Stomach (tissue), 19 donors: ENCODE measurements around the gene ZNF746. TPM values are rescaled to one million over a fixed set of nuclear protein-coding genes. Genes with fewer than 3 reads are reported as not detected.

Experiments used
- DNase-seq, 2 donors: peaks; one replicate each; pipeline versions ENCODE4 v3.0.0 to v3.0.0-alpha.2; 2013 to 2019
- H3K27ac ChIP-seq, 5 donors: fragments of 200-600 bp in 4 of 5; sonication (generic) in 4 of 5; one replicate each; pipeline ENCODE4 v1.5.1; 2013 to 2019; ENCODE audit warnings: mild to moderate bottlenecking in 1 of 5, moderate library complexity in 1 of 5
- H3K27me3 ChIP-seq, 3 donors: fragments of 200-600 bp; sonication (generic); one replicate each; pipeline ENCODE4 v1.5.1; 2017 to 2019; ENCODE audit warnings: mixed run types in 1 of 3
- H3K36me3 ChIP-seq, 4 donors: fragments of 200-600 bp; sonication (generic); 1 replicate in 3 of 4; 2 replicates in 1 of 4; pipeline ENCODE4 v1.5.1; 2016 to 2019
- H3K4me1 ChIP-seq, 4 donors: fragments of 200-600 bp; sonication (generic); one replicate each; pipeline ENCODE4 v1.5.1; 2016 to 2019
- H3K4me3 ChIP-seq, 4 donors: fragments of 200-600 bp; sonication (generic) in 3 of 4; one replicate each; pipeline ENCODE4 v1.5.1; 2016 to 2019; ENCODE audit warnings: mild to moderate bottlenecking in 1 of 4
- H3K9me3 ChIP-seq, 4 donors: fragments of 200-600 bp; sonication (generic); one replicate each; pipeline ENCODE4 v1.5.1; 2016 to 2019
- EP300 ChIP-seq: sonication (generic); formaldehyde crosslinking; IDR thresholded peaks from one replicate; pipeline ENCODE4 v1.6.1; 2017; ENCODE audit warnings: antibody characterized with exemption
- POLR2A ChIP-seq, 4 donors: fragments of 450-650 bp; IDR thresholded peaks; one replicate each; pipeline ENCODE4 v1.6.1; 2016; ENCODE audit warnings: antibody characterized with exemption in 4 of 4, control low read depth in 2 of 4, mild to moderate bottlenecking in 1 of 4, moderate library complexity in 1 of 4
- POLR2AphosphoS5 ChIP-seq, 3 donors: sonication (generic); formaldehyde crosslinking; IDR thresholded peaks; one replicate each; pipeline ENCODE4 v1.6.1; 2016; ENCODE audit warnings: antibody characterized with exemption in 3 of 3
- WGBS, 5 donors: extraction: QIAGEN DNeasy Blood & Tissue Kit in 3 of 5; methylation state at CpG; one replicate each; pipeline versions ENCODE4 v1.1.5 to v1.1.7; 2013 to 2018; 5-methylcytosine and 5-hydroxymethylcytosine counted together
- intact Hi-C: fragments of 100-400 bp; cut with DNase I; formaldehyde crosslinking; loops from one replicate; pipeline ENCODE4 v1.15.1; 2023; ENCODE audit warnings: low total_unique reads
- long read RNA-seq, 10 donors: transcript quantifications; one replicate each; lab custom pipeline, GENCODE V29; 2026
- polyA plus RNA-seq, 3 donors: library from polyadenylated mRNA; stranded (reverse); fragments of 200-250 nt; gene quantifications; one replicate each; pipeline ENCODE4 v1.2.3, GENCODE V29; 2013
- total RNA-seq, 5 donors: library from RNA; depleted of rRNA; stranded (reverse); fragments of >200 nt; gene quantifications; one replicate each; pipeline versions ENCODE4 v1.1.0 to v1.2.3, GENCODE V29; 2014 to 2016
- TF ChIP-seq, protein P1 (sequence below), 7 experiments: fragments of 450-650 bp in 4 of 7; fragments of 200-600 bp in 3 of 7; sonication (generic) in 3 of 7; IDR thresholded peaks; one replicate each; pipeline ENCODE4 v1.5.1; 2016 to 2019; ENCODE audit warnings: antibody characterized with exemption in 7 of 7, control low read depth in 2 of 7, mild to moderate bottlenecking in 1 of 7
- donor health status: healthy with polysubstance abuse.
- donor health status: Bipolar disorder and iron deficiency.
- donor health status: healthy.

Gene ZNF746
- 100 to 1,000 TPM in 1 of 5 donors, 10 to 100 TPM in 4; 12.3 to 128 (median 42.9) TPM for total RNA-seq
- 1 to 10 TPM; 4.7 to 6.2 (median 5.5) TPM for polyA plus RNA-seq
- long read RNA-seq, donor 1 = 0 reads
- long read RNA-seq, donor 2, partial matches to known transcripts = 0 of 1 reads
- long read RNA-seq, donor 2, other reads (novel, unspliced or antisense) = 0 of 1 reads
- long read RNA-seq, donor 3 = 0 reads
- long read RNA-seq, donor 4 = 0 reads
- long read RNA-seq, donor 5, partial matches to known transcripts = 0 of 4 reads
- long read RNA-seq, donor 5, other reads (novel, unspliced or antisense) = 0 of 4 reads
- long read RNA-seq, donor 6, partial matches to known transcripts = 0 of 1 reads
- long read RNA-seq, donor 6, other reads (novel, unspliced or antisense) = 0 of 1 reads
- long read RNA-seq, donor 7, partial matches to known transcripts = 0 of 3 reads
- long read RNA-seq, donor 7, other reads (novel, unspliced or antisense) = 0 of 3 reads
- long read RNA-seq, donor 8, partial matches to known transcripts = 0 of 2 reads
- long read RNA-seq, donor 8, other reads (novel, unspliced or antisense) = 0 of 2 reads
- long read RNA-seq, donor 9 = 0 reads
- long read RNA-seq, donor 10, partial matches to known transcripts = 0 of 1 reads
- long read RNA-seq, donor 10, other reads (novel, unspliced or antisense) = 0 of 1 reads

DNA sequence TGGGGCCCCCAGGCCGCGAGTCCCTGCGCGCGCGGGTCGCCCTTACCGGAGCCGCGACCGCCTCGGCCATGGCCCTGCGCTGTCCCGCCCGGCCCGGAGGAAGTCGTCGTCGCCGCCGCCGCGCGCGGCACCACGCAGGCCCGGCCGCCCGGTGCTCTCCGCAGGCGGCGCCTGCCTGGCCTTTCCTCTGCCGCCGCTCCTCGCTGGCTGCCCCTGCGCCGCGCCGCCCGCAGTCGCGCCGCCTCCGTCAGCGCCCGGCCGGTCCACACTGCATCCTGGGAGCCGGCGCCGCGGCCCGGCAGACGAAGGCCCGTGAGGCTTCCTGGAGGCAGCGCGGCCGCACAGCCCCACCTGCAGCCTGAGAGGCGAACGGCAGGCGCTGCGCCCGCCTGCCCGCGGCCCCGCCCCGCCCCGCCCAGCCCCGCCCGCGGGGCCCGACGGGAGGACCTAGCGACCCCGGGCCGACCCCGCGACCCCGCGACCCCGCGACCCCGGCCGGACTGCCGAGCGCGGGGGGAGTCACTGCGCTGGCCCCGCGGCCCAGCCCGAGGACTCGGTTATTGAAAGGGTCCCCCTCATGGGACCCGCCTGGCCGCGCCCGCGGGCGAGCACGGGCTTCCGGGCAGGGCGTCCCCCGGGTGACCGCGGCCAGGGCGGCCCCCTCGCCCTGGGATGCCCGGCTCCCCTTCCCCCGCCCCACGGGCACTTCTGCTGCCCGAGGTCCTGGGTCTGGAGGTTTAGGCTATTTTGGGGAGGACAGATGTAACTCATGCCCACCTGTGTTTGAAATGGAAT lies at the start of gene ZNF746:
Gene ZNF746, minus strand, starts transcription at position 343 of the 795 bp plus-strand sequence. Its CDS starts 273 bp downstream, at position 70.
- 0 to 2% (median 0%) methylated on average over 21 to 107 of the region's 109 CpGs for WGBS, 5 donors
- H3K36me3 ChIP-seq = peaks cover 14 to 21% (median 18%) of the 10 kb centered on the region in 4 donors
- H3K27me3 ChIP-seq = no peaks in the 10 kb centered on the region
- no peaks in the 10 kb centered on the region for H3K9me3 ChIP-seq
- TF ChIP-seq EP300 (no peak), POLR2AphosphoS5 (IDR thresholded peaks at IDR 0.05) (peak in 2 of 3 donors; percentile 53 to 58), POLR2A (IDR thresholded peaks at IDR 0.05) (no peak)
- TF ChIP-seq, protein P1, sequence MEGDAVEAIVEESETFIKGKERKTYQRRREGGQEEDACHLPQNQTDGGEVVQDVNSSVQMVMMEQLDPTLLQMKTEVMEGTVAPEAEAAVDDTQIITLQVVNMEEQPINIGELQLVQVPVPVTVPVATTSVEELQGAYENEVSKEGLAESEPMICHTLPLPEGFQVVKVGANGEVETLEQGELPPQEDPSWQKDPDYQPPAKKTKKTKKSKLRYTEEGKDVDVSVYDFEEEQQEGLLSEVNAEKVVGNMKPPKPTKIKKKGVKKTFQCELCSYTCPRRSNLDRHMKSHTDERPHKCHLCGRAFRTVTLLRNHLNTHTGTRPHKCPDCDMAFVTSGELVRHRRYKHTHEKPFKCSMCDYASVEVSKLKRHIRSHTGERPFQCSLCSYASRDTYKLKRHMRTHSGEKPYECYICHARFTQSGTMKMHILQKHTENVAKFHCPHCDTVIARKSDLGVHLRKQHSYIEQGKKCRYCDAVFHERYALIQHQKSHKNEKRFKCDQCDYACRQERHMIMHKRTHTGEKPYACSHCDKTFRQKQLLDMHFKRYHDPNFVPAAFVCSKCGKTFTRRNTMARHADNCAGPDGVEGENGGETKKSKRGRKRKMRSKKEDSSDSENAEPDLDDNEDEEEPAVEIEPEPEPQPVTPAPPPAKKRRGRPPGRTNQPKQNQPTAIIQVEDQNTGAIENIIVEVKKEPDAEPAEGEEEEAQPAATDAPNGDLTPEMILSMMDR (IDR thresholded peaks at IDR 0.05) = peak in 3 of 7 experiments; percentile 20 to 85 (median 57)
- DNase-seq = peak; percentile 88 to 95
- peaks cover 14 to 31% (median 25%) of the 10 kb centered on the region in 4 donors for H3K4me1 ChIP-seq
- peak within 1 kb of the TSS; percentile 73 to 85 (median 78) for H3K4me3 ChIP-seq
- intact Hi-C loops = no loop called here
- peak within 1 kb of the TSS; percentile 84 to 94 (median 90) for H3K27ac ChIP-seq

DNA sequence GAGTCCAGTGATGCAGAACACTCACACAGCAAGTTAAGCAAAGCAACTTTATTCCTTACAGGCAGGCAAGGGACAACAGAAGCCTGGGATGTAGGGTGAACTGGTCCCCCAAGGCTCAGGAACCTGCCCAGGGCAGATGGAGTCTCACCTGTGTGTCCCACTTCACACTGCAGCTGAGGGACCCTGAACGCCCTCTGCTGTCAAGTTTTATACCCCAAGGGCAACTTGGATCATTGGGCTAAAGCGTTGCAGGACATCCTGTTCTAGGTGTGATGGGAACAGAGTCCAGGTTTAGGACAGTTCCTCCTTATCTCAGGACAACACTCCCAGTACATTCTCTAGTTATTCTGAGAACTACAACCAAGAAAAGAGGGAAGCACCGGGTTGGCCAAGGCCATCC lies 49.5 kb upstream of the ZNF746 start:
- Histone ChIP-seq H3K27ac (no peak overlapping the region), H3K4me3 (no peak overlapping the region), H3K9me3 (no peaks in the 10 kb centered on the region), H3K36me3 (peaks cover 47 to 67% (median 65%) of the 10 kb centered on the region in 4 donors), H3K4me1 (no peaks in the 10 kb centered on the region), H3K27me3 (no peaks in the 10 kb centered on the region)
- intact Hi-C loops = no loop called here
- TF ChIP-seq POLR2AphosphoS5 (IDR thresholded peaks at IDR 0.05) (no peak), POLR2A (IDR thresholded peaks at IDR 0.05) (no peak), EP300 (no peak)
- TF ChIP-seq, protein P1 (IDR thresholded peaks at IDR 0.05) = no peak
- 94 to 100% (median 97%) methylated on average over 2 to 3 of the region's 3 CpGs for WGBS, 5 donors
- DNase-seq = no peak

DNA sequence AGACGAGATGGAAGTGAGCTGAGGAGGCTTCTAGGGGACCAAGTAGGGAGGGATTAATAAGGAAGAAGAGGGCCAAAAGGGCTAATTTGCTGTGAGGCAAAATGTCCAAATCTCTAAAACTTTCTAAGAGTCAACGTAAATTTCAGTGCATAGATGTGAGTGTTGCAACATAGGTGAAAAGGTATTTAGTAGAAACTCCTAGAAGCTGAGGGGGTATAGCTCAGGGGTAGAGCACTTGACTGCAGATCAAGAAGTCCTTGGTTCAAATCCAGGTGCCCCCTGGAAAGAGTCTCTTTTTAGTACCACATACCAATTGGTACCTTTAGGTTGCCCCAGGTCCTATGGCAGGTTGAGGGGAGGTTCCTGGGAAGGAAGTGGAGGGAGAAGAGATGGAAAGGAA lies 48.7 kb upstream of the ZNF746 start:
- peaks cover 43 to 59% (median 57%) of the 10 kb centered on the region in 4 donors for H3K36me3 ChIP-seq
- H3K27ac ChIP-seq = no peak overlapping the region
- TF ChIP-seq POLR2AphosphoS5 (IDR thresholded peaks at IDR 0.05) = no peak
- TF ChIP-seq POLR2A (IDR thresholded peaks at IDR 0.05) = no peak
- no peak overlapping the region for H3K4me3 ChIP-seq
- H3K27me3 ChIP-seq = no peaks in the 10 kb centered on the region
- DNase-seq = no peak
- WGBS, 5 donors = 90 to 97% (median 94%) methylated on average over 2 of the region's 2 CpGs
- no peaks in the 10 kb centered on the region for H3K4me1 ChIP-seq
- H3K9me3 ChIP-seq = peaks cover 0 to 7% (median 5%) of the 10 kb centered on the region in 4 donors
- intact Hi-C loops = no loop called here

DNA sequence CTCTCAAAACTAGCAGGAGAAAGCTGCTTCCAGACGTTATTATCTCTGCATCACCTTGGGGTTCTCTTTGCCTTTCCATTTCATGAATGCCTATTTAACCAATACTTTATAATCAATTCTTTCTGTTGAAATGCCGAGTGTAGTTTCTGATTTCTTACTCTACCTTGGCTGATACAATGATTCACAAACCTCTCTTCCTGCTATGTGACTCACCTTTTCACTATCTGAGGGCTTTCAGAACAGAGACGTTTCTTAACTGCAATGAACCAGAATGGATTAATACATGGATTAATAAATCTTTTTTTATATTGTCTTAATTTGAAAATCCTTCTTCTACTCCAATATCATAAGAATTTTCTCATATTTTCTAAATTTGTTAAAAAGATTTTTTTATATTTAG lies 46.4 kb upstream of the ZNF746 start:
- DNase-seq = no peak
- no peak overlapping the region for H3K4me3 ChIP-seq
- TF ChIP-seq POLR2AphosphoS5 (IDR thresholded peaks at IDR 0.05) = no peak
- TF ChIP-seq, protein P1 (IDR thresholded peaks at IDR 0.05) = no peak
- no peak for TF ChIP-seq POLR2A (IDR thresholded peaks at IDR 0.05)
- H3K9me3 ChIP-seq = peaks cover 0 to 19% (median 8%) of the 10 kb centered on the region in 4 donors
- no peaks in the 10 kb centered on the region for H3K4me1 ChIP-seq
- 41 to 66% (median 49%) methylated on average over 3 of the region's 3 CpGs for WGBS, 5 donors
- H3K27ac ChIP-seq = no peak overlapping the region
- H3K36me3 ChIP-seq = peaks cover 24 to 47% (median 35%) of the 10 kb centered on the region in 4 donors
- H3K27me3 ChIP-seq = no peaks in the 10 kb centered on the region
- intact Hi-C loops = no loop called here
